Uterus (tissue), 2 donors: ENCODE results near the gene RSAD2.

ENCODE experiments used
- POLR2A ChIP-seq, 2 donors: fragments of 450-650 bp; IDR thresholded peaks; one replicate each; pipeline ENCODE4 v1.6.1; 2016; ENCODE audit warnings: antibody characterized with exemption in 2 of 2, mild to moderate bottlenecking in 1 of 2, moderate library complexity in 1 of 2
- TF ChIP-seq, protein P1 (sequence below), 4 experiments: fragments of 200-600 bp in 2 of 4; fragments of 450-650 bp in 2 of 4; sonication (generic) in 2 of 4; IDR thresholded peaks; one replicate each; pipeline ENCODE4 v1.5.1; 2016 to 2019; ENCODE audit warnings: antibody characterized with exemption in 4 of 4, mild to moderate bottlenecking in 2 of 4, moderate library complexity in 1 of 4

DNA sequence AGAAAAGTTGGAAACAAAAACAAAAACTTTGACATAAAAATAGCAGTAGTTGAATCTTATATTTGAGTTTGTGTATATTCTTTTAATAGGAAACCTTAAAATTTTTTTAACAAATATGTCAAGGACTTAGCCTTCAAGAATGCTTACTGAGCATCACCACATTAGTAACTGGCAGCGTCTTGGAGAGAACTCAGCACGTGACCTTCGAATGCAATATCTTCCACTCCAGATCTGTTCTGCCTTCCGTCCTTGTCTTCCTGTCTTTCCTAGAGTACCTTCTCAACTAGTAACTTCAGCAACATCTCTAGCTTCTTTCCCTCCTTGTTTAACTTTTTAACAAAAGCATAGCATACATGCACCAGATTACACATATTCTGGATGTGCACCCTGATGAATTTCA, 972 bp downstream of the RSAD2 start:
- TF ChIP-seq, protein P1, sequence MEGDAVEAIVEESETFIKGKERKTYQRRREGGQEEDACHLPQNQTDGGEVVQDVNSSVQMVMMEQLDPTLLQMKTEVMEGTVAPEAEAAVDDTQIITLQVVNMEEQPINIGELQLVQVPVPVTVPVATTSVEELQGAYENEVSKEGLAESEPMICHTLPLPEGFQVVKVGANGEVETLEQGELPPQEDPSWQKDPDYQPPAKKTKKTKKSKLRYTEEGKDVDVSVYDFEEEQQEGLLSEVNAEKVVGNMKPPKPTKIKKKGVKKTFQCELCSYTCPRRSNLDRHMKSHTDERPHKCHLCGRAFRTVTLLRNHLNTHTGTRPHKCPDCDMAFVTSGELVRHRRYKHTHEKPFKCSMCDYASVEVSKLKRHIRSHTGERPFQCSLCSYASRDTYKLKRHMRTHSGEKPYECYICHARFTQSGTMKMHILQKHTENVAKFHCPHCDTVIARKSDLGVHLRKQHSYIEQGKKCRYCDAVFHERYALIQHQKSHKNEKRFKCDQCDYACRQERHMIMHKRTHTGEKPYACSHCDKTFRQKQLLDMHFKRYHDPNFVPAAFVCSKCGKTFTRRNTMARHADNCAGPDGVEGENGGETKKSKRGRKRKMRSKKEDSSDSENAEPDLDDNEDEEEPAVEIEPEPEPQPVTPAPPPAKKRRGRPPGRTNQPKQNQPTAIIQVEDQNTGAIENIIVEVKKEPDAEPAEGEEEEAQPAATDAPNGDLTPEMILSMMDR (IDR thresholded peaks at IDR 0.05) = no peak
- TF ChIP-seq POLR2A (IDR thresholded peaks at IDR 0.05) = no peak
